ENCODE results near the gene REV1.

The REV1 gene

GRCh38 chr2:99444222-99444621, 45.6 kb downstream of the REV1 start:
- DNase-seq, result no peak

GRCh38 chr2:99442837-99443236, 47.0 kb downstream of the REV1 start:
- DNase-seq, result no peak

GRCh38 chr2:99439971-99440505, 49.8 kb downstream of the REV1 start:
- no peak for DNase-seq

- no peak for DNase-seq
Observed at GRCh38 chr2:99436874-99437273, 52.9 kb downstream of the REV1 start.

- DNase-seq, result no peak
Observed at GRCh38 chr2:99433340-99433739, 56.5 kb downstream of the REV1 start.

GRCh38 chr2:99431587-99432275, 58.1 kb downstream of the REV1 start:
- DNase-seq, result no peak

GRCh38 chr2:99430614-99431291, 59.1 kb downstream of the REV1 start:
- no peak for DNase-seq

- DNase-seq, result peak; percentile 29
Observed at GRCh38 chr2:99425022-99425421, 64.8 kb downstream of the REV1 start.

- peak; percentile 11 for DNase-seq
Observed at GRCh38 chr2:99424371-99424770, 65.4 kb downstream of the REV1 start.

GRCh38 chr2:99422599-99422998, 67.2 kb downstream of the REV1 start:
- no peak for DNase-seq

- no peak for DNase-seq
Observed at GRCh38 chr2:99421469-99421868, 68.3 kb downstream of the REV1 start.

- DNase-seq, result no peak
Observed at GRCh38 chr2:99420751-99421299, 69.0 kb downstream of the REV1 start.

GRCh38 chr2:99420031-99420430, 69.8 kb downstream of the REV1 start:
- no peak for DNase-seq

GRCh38 chr2:99417396-99417795, 72.4 kb downstream of the REV1 start:
- DNase-seq, result no peak

GRCh38 chr2:99414566-99414965, 75.3 kb downstream of the REV1 start:
- no peak for DNase-seq

- no peak for DNase-seq
Observed at GRCh38 chr2:99410276-99410675, 79.5 kb downstream of the REV1 start.

- DNase-seq, result no peak
Observed at GRCh38 chr2:99406137-99406536, 83.7 kb downstream of the REV1 start.

GRCh38 chr2:99404797-99405669, 84.8 kb downstream of the REV1 start:
- DNase-seq, result no peak

- no peak for DNase-seq
Observed at GRCh38 chr2:99404039-99404796, 85.6 kb downstream of the REV1 start.

- DNase-seq, result no peak
Observed at GRCh38 chr2:99403524-99403923, 86.3 kb downstream of the REV1 start.

- no peak for DNase-seq
Observed at GRCh38 chr2:99403084-99403483, 86.7 kb downstream of the REV1 start.

GRCh38 chr2:99401841-99402240, 88.0 kb downstream of the REV1 start:
- no peak for DNase-seq

Data from NCI-H446 treated with DMSO at 0.1 percent for 48 hours (cell line).